HepG2 (cell line): ENCODE results near the gene SLC25A19. TPM values are rescaled to one million over a fixed set of nuclear protein-coding genes. Genes with fewer than 3 reads are reported as not detected.

ENCODE experiments used
- BRCA1 ChIP-seq: sonication (generic); formaldehyde crosslinking; IDR thresholded peaks from 2 replicates; pipeline ENCODE4 v1.4.0; 2020; ENCODE audit warnings: missing genetic modification reagents
- GTF2F1 ChIP-seq: fragments of 150-350 bp; IDR thresholded peaks from 2 replicates; pipeline ENCODE4 v1.6.1; 2014; ENCODE audit warnings: low read length
- ISX ChIP-seq: sonication (generic); formaldehyde crosslinking; conservative IDR thresholded peaks from 2 replicates; pipeline ENCODE4 v1.5.0; 2020; ENCODE audit warnings: missing genetic modification reagents
- KDM1A ChIP-seq: IDR thresholded peaks from 2 replicates; pipeline ENCODE4 v1.6.1; 2016; ENCODE audit warnings: missing compliant biosample characterization
- MED1 ChIP-seq: sonication (generic); formaldehyde crosslinking; IDR thresholded peaks from 2 replicates; pipeline ENCODE4 v1.4.0; 2020; ENCODE audit warnings: missing genetic modification reagents
- NAIF1 ChIP-seq: sonication (generic); formaldehyde crosslinking; IDR thresholded peaks from 2 replicates; pipeline ENCODE4 v1.5.0; 2020; ENCODE audit warnings: mild to moderate bottlenecking, missing genetic modification reagents, borderline replicate concordance
- NPAS2 ChIP-seq: sonication (generic); formaldehyde crosslinking; IDR thresholded peaks from 2 replicates; pipeline ENCODE4 v1.8.0; 2022; ENCODE audit warnings: mild to moderate bottlenecking, missing genetic modification reagents, borderline replicate concordance
- PHB2 ChIP-seq: fragments of 450-650 bp; IDR thresholded peaks from 2 replicates; pipeline ENCODE4 v1.6.1; 2018; ENCODE audit not compliant: partially characterized antibody
- SMAD9 ChIP-seq: sonication (generic); formaldehyde crosslinking; IDR thresholded peaks from 2 replicates; pipeline ENCODE4 v1.5.1; 2020; ENCODE audit warnings: mild to moderate bottlenecking, missing genetic modification reagents
- TAF1 ChIP-seq: sonication (generic); formaldehyde crosslinking; IDR thresholded peaks from 2 replicates; pipeline ENCODE4 v1.4.0; 2020; ENCODE audit warnings: missing genetic modification reagents
- TCF12 ChIP-seq, 2 experiments: fragments of 450-650 bp in 1 of 2; sonication (generic) in 1 of 2; formaldehyde crosslinking in 1 of 2; IDR thresholded peaks; 2 replicates each; pipeline versions ENCODE4 v1.6.1 to v1.8.0; 2017 to 2022; ENCODE audit warnings: antibody characterized with exemption in 1 of 2, mild to moderate bottlenecking in 1 of 2, missing genetic modification reagents in 1 of 2, moderate library complexity in 1 of 2
- ZC3H13 ChIP-seq: sonication (generic); formaldehyde crosslinking; IDR thresholded peaks from 2 replicates; pipeline ENCODE4 v1.8.1; 2023; ENCODE audit warnings: mild to moderate bottlenecking, missing genetic modification reagents, moderate library complexity
- ZMAT3 ChIP-seq: sonication (generic); formaldehyde crosslinking; conservative IDR thresholded peaks from 2 replicates; pipeline ENCODE4 v1.7.0; 2021; ENCODE audit warnings: missing genetic modification reagents
- ZNF552 ChIP-seq: sonication (generic); formaldehyde crosslinking; IDR thresholded peaks from 2 replicates; pipeline ENCODE4 v1.9.0; 2022; ENCODE audit warnings: missing genetic modification reagents, mild to moderate bottlenecking, borderline replicate concordance
- ZNF563 ChIP-seq: sonication (generic); formaldehyde crosslinking; IDR thresholded peaks from 2 replicates; pipeline ENCODE4 v1.8.0; 2022; ENCODE audit warnings: mild to moderate bottlenecking, moderate library complexity, missing genetic modification reagents
- ZNF775 ChIP-seq: sonication (generic); formaldehyde crosslinking; IDR thresholded peaks from 2 replicates; pipeline ENCODE4 v1.4.0; 2020; ENCODE audit warnings: missing genetic modification reagents, mild to moderate bottlenecking, moderate library complexity, borderline replicate concordance
- polyA plus RNA-seq, 8 experiments: library from polyadenylated mRNA; depleted of rRNA in 3 of 8; stranded (reverse) in 7 of 8; unstranded in 1 of 8; fragments of >200 nt; fragmentation: Illumina TruSeq in 4 of 8; extraction: Trizol in 4 of 8; gene quantifications; 2 replicates each; pipeline versions ENCODE4 v1.2.1 to v1.2.3, GENCODE V29; 2011 to 2016; ENCODE audit warnings: low read depth in 4 of 8, missing spikeins in 1 of 8, mixed read lengths in 1 of 8; ENCODE audit not compliant: insufficient read depth in 1 of 8
- total RNA-seq, 5 experiments: library from RNA; depleted of rRNA; stranded (reverse); fragments of >200 nt; fragmentation: Illumina TruSeq; extraction: Trizol; gene quantifications; 2 replicates each; pipeline ENCODE4 v1.2.3, GENCODE V29; 2016; ENCODE audit warnings: low read depth in 1 of 5
- TF ChIP-seq, protein P1 (sequence below): sonication (generic); formaldehyde crosslinking; IDR thresholded peaks from 2 replicates; pipeline ENCODE4 v1.5.0; 2020; ENCODE audit warnings: mild to moderate bottlenecking, missing genetic modification reagents, borderline replicate concordance
- TF ChIP-seq, protein P2 (sequence below): sonication (generic); formaldehyde crosslinking; IDR thresholded peaks from 2 replicates; pipeline ENCODE4 v1.5.0; 2020; ENCODE audit warnings: mild to moderate bottlenecking, low read depth, missing genetic modification reagents, borderline replicate concordance
- TF ChIP-seq, protein P3 (sequence below): sonication (generic); formaldehyde crosslinking; IDR thresholded peaks from 2 replicates; pipeline ENCODE4 v1.4.0; 2020; ENCODE audit warnings: mild to moderate bottlenecking, missing genetic modification reagents
- TF ChIP-seq, protein P4 (sequence below): sonication (generic); formaldehyde crosslinking; IDR thresholded peaks from 2 replicates; pipeline ENCODE4 v1.4.0; 2020; ENCODE audit warnings: missing genetic modification reagents, low read depth, mild to moderate bottlenecking, borderline replicate concordance
- TF ChIP-seq, protein P5 (sequence below): sonication (generic); formaldehyde crosslinking; IDR thresholded peaks from 2 replicates; pipeline ENCODE4 v1.5.1; 2020; ENCODE audit warnings: missing genetic modification reagents, mild to moderate bottlenecking, borderline replicate concordance
- TF ChIP-seq, protein P6 (sequence below): sonication (generic); formaldehyde crosslinking; IDR thresholded peaks from 2 replicates; pipeline ENCODE4 v1.8.1; 2023; ENCODE audit warnings: mild to moderate bottlenecking, missing genetic modification reagents

Gene SLC25A19
- total and polyA plus RNA-seq, 2 of the 13 experiments (the other 11 are each of a cell fraction or from before 2014, with no cell fraction given), result 24.4 to 41.4 TPM

DNA sequence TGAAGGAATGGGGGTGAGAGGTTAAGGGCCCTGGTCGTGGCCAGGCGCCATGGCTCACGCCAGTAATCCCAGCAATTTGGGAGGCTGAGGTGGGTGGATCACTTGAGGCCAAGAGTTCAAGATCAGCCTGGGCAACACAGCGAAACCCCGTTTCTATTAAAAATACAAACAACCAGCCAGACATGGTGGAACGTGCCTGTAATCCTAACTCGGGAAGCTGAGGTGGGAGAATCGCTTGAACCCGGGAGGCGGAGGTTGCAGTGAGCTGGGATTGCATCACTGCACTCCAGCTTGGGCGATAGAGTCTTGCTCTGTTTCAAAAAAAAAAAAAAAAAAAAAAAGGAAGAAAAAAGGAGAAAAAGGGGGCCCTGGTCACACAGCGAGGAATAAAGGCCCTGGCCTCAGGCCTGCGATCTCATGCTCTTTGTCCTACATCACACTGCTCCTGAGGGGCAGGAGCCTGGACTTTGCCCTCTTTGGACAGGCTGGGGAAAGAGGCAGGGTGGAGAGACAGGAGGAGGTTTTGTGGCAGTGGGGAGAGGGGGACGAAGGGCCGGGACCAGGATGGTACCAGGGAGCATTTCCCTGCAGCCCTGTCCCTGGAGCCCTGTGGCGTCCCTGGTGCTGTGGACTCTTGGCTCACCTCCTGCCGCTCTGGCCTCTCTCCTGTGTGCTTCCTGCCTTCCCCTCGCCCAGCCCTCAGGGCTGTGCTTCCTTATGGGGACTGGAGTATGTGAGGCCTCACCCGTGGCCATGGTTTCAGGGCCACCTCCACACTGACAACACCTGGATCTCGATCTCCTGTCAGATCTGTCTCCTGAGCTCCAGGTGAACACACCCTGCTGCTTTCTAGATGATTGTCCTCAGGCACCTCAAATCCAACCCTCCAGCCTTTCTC, 19.7 kb upstream of the SLC25A19 start (continued):
- TF ChIP-seq, protein P1, sequence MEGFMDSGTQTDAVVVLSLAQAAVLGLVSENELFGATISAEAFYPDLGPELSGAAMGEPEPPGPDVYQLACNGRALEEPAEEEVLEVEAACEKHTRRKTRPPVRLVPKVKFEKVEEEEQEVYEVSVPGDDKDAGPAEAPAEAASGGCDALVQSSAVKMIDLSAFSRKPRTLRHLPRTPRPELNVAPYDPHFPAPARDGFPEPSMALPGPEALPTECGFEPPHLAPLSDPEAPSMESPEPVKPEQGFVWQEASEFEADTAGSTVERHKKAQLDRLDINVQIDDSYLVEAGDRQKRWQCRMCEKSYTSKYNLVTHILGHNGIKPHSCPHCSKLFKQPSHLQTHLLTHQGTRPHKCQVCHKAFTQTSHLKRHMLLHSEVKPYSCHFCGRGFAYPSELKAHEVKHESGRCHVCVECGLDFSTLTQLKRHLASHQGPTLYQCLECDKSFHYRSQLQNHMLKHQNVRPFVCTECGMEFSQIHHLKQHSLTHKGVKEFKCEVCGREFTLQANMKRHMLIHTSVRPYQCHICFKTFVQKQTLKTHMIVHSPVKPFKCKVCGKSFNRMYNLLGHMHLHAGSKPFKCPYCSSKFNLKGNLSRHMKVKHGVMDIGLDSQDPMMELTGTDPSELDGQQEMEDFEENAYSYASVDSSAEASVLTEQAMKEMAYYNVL (CRISPR knock-in tag), result peak; percentile 63
- TF ChIP-seq ISX (CRISPR knock-in tag), result no peak
- TF ChIP-seq TAF1, result peak; percentile 83
- TF ChIP-seq TCF12 (IDR thresholded peaks at IDR 0.05), result no peak
- 0 out of 2 replicates have a peak, but pooled peaks have one; percentile 59 for TF ChIP-seq TCF12 (CRISPR knock-in tag; IDR thresholded peaks at IDR 0.05)
- TF ChIP-seq GTF2F1, result 0 out of 2 replicates have a peak, but pooled peaks have one; percentile 40
- TF ChIP-seq SMAD9 (CRISPR knock-in tag), result peak; percentile 71; the same call in 1 of the 2 replicates
- TF ChIP-seq, protein P2, sequence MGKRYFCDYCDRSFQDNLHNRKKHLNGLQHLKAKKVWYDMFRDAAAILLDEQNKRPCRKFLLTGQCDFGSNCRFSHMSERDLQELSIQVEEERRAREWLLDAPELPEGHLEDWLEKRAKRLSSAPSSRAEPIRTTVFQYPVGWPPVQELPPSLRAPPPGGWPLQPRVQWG (CRISPR knock-in tag), result no peak
- no peak for TF ChIP-seq PHB2
- no peak for TF ChIP-seq NAIF1 (CRISPR knock-in tag)
- TF ChIP-seq KDM1A (CRISPR knock-in tag), result peak; percentile 77
- no peak for TF ChIP-seq BRCA1 (CRISPR knock-in tag)
- TF ChIP-seq, protein P3, sequence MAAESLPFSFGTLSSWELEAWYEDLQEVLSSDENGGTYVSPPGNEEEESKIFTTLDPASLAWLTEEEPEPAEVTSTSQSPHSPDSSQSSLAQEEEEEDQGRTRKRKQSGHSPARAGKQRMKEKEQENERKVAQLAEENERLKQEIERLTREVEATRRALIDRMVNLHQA (CRISPR knock-in tag), result no peak
- peak; percentile 44 for TF ChIP-seq MED1
- 0 out of 2 replicates have a peak, but pooled peaks have one; percentile 55 for TF ChIP-seq ZC3H13 (CRISPR knock-in tag)
- TF ChIP-seq, protein P4, sequence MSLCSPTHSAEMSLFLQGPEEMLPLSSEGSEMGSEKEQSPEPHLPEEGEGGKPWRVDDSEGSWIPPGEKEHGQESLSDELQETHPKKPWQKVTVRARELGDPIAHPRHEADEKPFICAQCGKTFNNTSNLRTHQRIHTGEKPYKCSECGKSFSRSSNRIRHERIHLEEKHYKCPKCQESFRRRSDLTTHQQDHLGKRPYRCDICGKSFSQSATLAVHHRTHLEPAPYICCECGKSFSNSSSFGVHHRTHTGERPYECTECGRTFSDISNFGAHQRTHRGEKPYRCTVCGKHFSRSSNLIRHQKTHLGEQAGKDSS (CRISPR knock-in tag), result peak; percentile 86
- TF ChIP-seq NPAS2 (CRISPR knock-in tag), result no peak
- peak; percentile 90 for TF ChIP-seq ZMAT3 (CRISPR knock-in tag)
- TF ChIP-seq, protein P5, sequence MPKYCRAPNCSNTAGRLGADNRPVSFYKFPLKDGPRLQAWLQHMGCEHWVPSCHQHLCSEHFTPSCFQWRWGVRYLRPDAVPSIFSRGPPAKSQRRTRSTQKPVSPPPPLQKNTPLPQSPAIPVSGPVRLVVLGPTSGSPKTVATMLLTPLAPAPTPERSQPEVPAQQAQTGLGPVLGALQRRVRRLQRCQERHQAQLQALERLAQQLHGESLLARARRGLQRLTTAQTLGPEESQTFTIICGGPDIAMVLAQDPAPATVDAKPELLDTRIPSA (CRISPR knock-in tag), result peak; percentile 56; the same call in 1 of the 2 replicates
- TF ChIP-seq ZNF563 (CRISPR knock-in tag), result peak; percentile 84
- TF ChIP-seq ZNF775, result no peak
- TF ChIP-seq ZNF552 (CRISPR knock-in tag), result peak; percentile 86; the same call in 1 of the 2 replicates
- TF ChIP-seq, protein P6, sequence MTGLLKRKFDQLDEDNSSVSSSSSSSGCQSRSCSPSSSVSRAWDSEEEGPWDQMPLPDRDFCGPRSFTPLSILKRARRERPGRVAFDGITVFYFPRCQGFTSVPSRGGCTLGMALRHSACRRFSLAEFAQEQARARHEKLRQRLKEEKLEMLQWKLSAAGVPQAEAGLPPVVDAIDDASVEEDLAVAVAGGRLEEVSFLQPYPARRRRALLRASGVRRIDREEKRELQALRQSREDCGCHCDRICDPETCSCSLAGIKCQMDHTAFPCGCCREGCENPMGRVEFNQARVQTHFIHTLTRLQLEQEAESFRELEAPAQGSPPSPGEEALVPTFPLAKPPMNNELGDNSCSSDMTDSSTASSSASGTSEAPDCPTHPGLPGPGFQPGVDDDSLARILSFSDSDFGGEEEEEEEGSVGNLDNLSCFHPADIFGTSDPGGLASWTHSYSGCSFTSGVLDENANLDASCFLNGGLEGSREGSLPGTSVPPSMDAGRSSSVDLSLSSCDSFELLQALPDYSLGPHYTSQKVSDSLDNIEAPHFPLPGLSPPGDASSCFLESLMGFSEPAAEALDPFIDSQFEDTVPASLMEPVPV (CRISPR knock-in tag), result peak; percentile 10; the same call in 1 of the 2 replicates
